Measurements from ENCODE around the gene ERVH48-1.
"Not testable (repeated sequence)": the region's sequence is repeated elsewhere in the genome, so short reads cannot be mapped to it uniquely, and the experiment has no call there.

Gene ERVH48-1

GRCh38 chr21:42925114-42925926 is at the start of gene ERVH48-1:
ERVH48-1 (minus strand) TSS chr21:42925630; CDS start chr21:42919006, 6,624 bp downstream.
- DNase-seq: no peak

- DNase-seq: peak; percentile 100
Measured at GRCh38 chr21:42973991-42974831, 48.8 kb upstream of the ERVH48-1 start, which contains the start of gene PKNOX1. PKNOX1 (plus strand) TSS chr21:42974562; CDS start chr21:43004382, 29,820 bp downstream.

- no peak for DNase-seq
Measured at GRCh38 chr21:42973309-42973990, 48.0 kb upstream of the ERVH48-1 start.

GRCh38 chr21:42971897-42972275 is 46.5 kb upstream of the ERVH48-1 start:
- no peak for DNase-seq

- DNase-seq: no peak
Measured at GRCh38 chr21:42970946-42971653, 45.7 kb upstream of the ERVH48-1 start.

- no peak for DNase-seq
Measured at GRCh38 chr21:42969193-42969600, 43.8 kb upstream of the ERVH48-1 start.

GRCh38 chr21:42967616-42968015 is 42.2 kb upstream of the ERVH48-1 start:
- DNase-seq: not testable (repeated sequence)

- DNase-seq: no peak
Measured at GRCh38 chr21:42965211-42965560, 39.8 kb upstream of the ERVH48-1 start.

GRCh38 chr21:42964546-42965210 is 39.2 kb upstream of the ERVH48-1 start:
- no peak for DNase-seq

GRCh38 chr21:42964086-42964485 is 38.7 kb upstream of the ERVH48-1 start:
- no peak for DNase-seq

- DNase-seq: no peak
Measured at GRCh38 chr21:42962380-42963007, 37.1 kb upstream of the ERVH48-1 start.

GRCh38 chr21:42959728-42960127 is 34.3 kb upstream of the ERVH48-1 start:
- DNase-seq: no peak

- not testable (repeated sequence) for DNase-seq
Measured at GRCh38 chr21:42958122-42958521, 32.7 kb upstream of the ERVH48-1 start.

- DNase-seq: no peak
Measured at GRCh38 chr21:42956824-42957630, 31.6 kb upstream of the ERVH48-1 start.

GRCh38 chr21:42951193-42951592 is 25.8 kb upstream of the ERVH48-1 start:
- not testable (repeated sequence) for DNase-seq

- not testable (repeated sequence) for DNase-seq
Measured at GRCh38 chr21:42949094-42949755, 23.8 kb upstream of the ERVH48-1 start.

GRCh38 chr21:42942244-42942643 is 16.8 kb upstream of the ERVH48-1 start:
- no peak for DNase-seq

- DNase-seq: no peak
Measured at GRCh38 chr21:42941696-42942085, 16.3 kb upstream of the ERVH48-1 start.

GRCh38 chr21:42939582-42940413 is 14.4 kb upstream of the ERVH48-1 start:
- peak; percentile 55 to 85 for DNase-seq

Data from hippocampal formation (tissue), 2 donors.